IPS-NIHi7 (cell line): ENCODE measurements around the gene COL6A2.

Source experiments
- DNase-seq: peaks from one replicate; pipeline ENCODE4 v3.0.0; 2012; ENCODE audit warnings: mixed read lengths; ENCODE audit errors: extremely low spot score

The COL6A2 gene

GRCh38 chr21:46141767-46142581 is 44.1 kb downstream of the COL6A2 start:
- DNase-seq = no peak

- no peak for DNase-seq
Observed at GRCh38 chr21:46142582-46143473, 44.9 kb downstream of the COL6A2 start.

GRCh38 chr21:46144464-46145070 is 46.7 kb downstream of the COL6A2 start:
- DNase-seq = no peak

- no peak for DNase-seq
Observed at GRCh38 chr21:46145159-46145839, 47.4 kb downstream of the COL6A2 start.

- DNase-seq = no peak
Observed at GRCh38 chr21:46145840-46146691, 48.2 kb downstream of the COL6A2 start.

- no peak for DNase-seq
Observed at GRCh38 chr21:46146856-46147255, 48.9 kb downstream of the COL6A2 start.

- peak; percentile 83 for DNase-seq
Observed at GRCh38 chr21:46147429-46147828, 49.5 kb downstream of the COL6A2 start.

- DNase-seq = no peak
Observed at GRCh38 chr21:46148106-46148505, 50.2 kb downstream of the COL6A2 start.

GRCh38 chr21:46149205-46149901 is 51.4 kb downstream of the COL6A2 start:
- no peak for DNase-seq

GRCh38 chr21:46150073-46150472 is 52.2 kb downstream of the COL6A2 start:
- DNase-seq = no peak

GRCh38 chr21:46150491-46151121 is 52.7 kb downstream of the COL6A2 start:
- DNase-seq = no peak

GRCh38 chr21:46151261-46151988 is 53.5 kb downstream of the COL6A2 start:
- DNase-seq = no peak

GRCh38 chr21:46151989-46152926 is 54.3 kb downstream of the COL6A2 start:
- DNase-seq = no peak

GRCh38 chr21:46152927-46153246 is 55.0 kb downstream of the COL6A2 start:
- no peak for DNase-seq

- DNase-seq = peak; percentile 91
Observed at GRCh38 chr21:46153247-46154154, 55.6 kb downstream of the COL6A2 start.

- no peak for DNase-seq
Observed at GRCh38 chr21:46154155-46154954, 56.4 kb downstream of the COL6A2 start.
